HG03064 (cell line): ENCODE data around the gene IL23A.
"Not testable (repeated sequence)": the region's sequence is repeated elsewhere in the genome, so short reads cannot be mapped to it uniquely, and the experiment has no call there.

Experiments
- ATAC-seq: cut with Tn5 transposase; IDR thresholded peaks from one replicate; pipeline ENCODE4 v1.9.1; 2021; ENCODE audit warnings: low read depth; ENCODE audit not compliant: unreplicated experiment

IL23A gene

DNA sequence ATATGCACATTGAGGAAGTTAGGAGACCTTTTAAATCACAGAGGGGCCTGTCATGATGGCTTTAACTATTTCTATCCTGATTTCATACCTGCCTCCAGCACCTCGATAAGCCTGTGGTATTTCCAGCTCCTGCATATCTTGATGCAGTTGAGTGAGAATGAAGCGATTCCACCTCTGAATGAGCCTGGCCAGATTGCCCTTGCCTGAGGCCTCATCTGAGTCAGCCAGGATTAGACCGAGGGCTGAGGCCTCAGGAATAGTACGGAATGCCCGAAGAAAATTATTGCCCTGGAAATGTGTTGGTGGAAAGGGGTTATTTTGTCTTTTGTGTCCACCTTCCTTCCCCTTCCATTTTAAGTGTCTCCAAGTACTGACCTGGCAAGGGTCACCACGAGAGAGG lies 14.5 kb upstream of the IL23A start:
- ATAC-seq: no peak

GRCh38 chr12:56326126-56326525 lies 12.6 kb upstream of the IL23A start:
- ATAC-seq: no peak

DNA sequence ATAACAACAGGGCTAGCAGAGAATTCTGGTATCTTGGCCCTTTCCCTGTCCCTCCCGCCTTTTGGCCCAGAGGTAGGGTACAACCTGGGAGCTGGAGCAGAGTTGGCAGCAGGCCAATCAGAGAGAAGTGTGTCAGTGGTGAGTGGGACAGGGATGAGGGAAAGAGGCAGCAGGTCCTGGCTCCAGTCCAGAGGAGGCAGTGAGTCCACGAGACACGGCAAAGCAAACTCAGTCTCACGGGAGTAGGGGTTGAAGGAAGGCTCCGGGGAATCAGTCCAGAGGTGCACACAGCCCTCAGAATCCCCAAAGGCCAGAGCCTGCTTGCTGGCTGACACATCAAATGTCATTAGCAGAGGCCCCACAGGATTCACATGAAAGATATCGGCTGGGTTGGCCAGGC lies 12.2 kb upstream of the IL23A start:
- no peak for ATAC-seq

DNA sequence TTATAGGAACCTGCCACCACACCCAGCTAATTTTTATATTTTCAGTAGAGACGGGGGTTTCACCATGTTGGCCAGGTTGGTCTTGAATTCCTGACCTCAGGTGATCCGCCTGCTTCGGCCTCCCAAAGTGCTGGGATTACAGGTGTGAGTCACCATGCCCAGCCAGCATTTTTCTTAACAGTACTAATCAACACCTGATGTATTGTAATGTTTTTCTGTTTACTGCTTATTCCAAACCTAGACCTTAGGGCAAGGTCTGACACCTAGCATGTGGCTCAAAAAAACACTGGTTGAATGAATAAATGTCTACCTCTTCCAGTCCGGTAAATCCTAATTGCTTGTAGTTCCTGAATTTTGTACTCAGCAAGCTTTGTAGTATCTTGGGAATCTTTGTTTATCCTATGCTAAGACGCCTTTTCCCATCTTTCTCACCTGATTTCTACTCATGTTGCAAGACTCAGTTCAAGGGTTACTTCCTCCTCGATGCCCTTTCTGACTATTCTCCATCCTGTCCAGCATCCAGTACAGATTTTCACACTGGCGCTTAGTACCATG lies 7.7 kb upstream of the IL23A start:
- ATAC-seq: no peak

GRCh38 chr12:56332512-56333196 lies 6.0 kb upstream of the IL23A start:
- no peak for ATAC-seq

GRCh38 chr12:56333197-56333678 lies 5.4 kb upstream of the IL23A start:
- no peak for ATAC-seq

DNA sequence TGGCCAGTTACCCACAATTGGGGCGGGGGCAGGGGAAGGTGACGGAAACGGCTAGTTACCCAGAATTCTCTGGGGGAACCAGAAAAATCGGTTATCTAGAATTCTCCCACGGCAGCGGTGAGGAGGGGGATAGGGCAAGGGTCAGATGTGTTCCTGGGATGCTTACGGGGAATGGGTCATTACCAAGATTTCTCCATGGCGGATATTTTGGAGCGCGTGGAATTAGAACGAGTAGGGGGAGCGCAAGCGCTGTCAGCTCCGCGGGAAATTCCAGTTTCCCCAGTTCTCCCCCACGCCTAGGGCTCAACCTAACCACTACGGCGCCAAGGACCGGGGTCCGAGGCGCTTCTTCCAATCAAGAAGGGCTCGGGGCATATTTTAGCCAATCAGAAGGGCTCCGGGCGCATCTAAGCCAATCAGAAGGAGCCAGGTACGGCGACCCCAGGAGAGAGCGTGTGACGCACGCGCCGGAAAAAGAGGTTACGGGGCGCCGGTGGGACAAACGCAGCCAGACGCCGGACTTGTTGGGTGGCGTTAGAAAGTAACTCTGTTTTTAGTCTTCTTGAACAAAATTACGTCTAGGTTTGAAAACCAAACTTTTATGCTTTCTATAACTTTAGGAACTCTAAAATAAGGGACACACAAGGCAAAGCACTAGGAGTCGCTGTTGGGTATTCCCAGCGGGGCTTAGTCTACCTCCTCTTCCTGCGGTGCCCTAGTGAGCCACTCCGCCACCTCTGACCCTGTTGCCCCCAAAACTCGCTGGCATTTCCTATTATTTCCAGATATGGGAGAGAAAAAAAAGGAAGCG lies 4.8 kb upstream of the IL23A start, which contains the start of gene PAN2:
Gene PAN2, minus strand, starts transcription at position 322 of the 811 bp plus-strand sequence. CDS start 906 bp downstream, outside the sequence.
- peak; percentile 80 for ATAC-seq

DNA sequence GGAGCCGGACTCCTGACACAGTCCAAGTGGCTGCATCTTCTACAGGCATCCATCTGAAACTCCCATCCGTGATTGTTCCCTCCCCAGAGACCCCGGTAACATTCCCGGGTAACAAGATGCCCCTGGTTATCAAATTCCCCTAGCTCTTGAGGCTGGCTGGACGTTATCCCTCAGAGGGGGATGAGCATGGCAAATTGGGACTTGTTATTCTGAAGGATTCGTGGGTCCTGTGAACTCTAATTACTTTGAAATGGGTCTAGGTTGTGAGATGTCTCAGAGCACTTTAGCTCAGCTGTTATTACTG lies 4.2 kb upstream of the IL23A start:
- ATAC-seq: no peak

DNA sequence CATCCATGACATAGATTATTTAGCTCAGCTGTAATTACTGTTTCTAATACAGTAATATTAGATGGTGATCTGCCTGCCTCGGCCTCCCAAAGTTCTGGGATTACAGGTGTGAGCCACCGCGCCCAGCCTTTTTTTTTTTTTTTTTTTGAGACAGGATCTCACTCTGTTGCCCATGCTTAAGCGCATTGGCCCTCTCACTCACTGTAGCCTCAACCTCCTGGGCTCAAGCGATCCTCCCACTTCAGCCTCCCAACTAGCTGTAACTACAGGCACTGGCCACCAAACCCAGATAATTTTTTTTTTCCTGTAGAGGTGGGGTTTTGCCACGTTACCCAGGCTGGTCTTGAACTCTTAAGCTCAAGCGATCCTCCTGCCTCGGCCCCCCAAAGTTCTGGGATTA lies 3.2 kb upstream of the IL23A start:
- not testable (repeated sequence) for ATAC-seq

GRCh38 chr12:56336361-56337167 lies 2.1 kb upstream of the IL23A start:
- ATAC-seq: no peak

DNA sequence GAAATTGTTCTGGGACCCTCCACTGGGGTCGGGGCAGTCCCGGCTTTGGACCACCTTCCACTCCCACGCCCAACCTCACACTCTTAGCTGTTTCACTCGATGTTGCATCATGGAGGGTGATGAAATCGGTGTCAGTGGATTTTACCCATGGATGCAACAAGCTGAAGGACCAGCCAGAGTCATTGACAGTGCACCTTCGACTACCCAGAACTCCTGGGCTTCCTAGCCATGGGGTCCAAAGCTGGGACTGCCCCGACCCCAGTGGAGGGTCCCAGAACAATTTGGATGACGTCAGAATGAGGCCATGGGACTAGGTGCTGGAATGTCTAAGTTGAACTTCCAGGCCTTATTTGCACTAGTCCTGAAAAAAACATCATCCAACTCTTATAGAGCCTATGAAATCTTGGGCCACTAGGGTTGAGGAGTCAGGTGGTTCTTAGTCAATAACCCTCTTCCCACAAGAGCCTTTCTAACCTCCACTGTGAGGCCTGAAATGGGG lies 882 bp upstream of the IL23A start:
- no peak for ATAC-seq

DNA sequence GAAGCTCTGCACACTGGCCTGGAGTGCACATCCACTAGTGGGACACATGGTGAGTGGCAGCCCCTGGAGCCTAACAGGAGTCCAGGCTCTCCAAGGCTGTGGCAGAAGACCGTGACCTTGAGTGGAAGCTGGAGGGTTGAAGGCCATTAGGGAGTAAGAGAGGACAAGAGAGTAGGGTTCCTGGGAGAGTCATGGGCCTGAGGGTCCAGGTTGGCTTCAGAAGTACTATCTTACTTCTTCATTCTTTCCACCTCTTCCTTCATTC lies 406 bp downstream of the IL23A start:
- ATAC-seq: no peak

DNA sequence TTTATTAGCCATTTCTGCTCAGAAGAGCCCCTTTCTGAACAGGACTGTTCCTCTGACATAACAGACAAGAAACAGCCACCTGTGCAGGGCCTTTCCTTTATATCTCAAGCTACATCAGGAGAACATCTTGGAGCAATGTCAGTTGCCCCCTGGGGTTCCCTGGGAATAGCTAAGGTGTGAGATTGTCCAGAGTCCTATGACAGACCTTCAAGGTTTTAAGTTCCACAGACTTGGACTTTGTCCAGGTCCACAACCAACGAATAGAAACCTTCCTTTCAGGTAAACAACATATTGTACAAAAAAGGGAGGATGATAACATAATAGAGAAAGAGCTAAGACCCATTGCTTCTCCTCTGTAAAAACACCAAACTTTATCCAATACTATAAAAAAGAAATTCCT lies 2.9 kb downstream of the IL23A start:
- no peak for ATAC-seq

DNA sequence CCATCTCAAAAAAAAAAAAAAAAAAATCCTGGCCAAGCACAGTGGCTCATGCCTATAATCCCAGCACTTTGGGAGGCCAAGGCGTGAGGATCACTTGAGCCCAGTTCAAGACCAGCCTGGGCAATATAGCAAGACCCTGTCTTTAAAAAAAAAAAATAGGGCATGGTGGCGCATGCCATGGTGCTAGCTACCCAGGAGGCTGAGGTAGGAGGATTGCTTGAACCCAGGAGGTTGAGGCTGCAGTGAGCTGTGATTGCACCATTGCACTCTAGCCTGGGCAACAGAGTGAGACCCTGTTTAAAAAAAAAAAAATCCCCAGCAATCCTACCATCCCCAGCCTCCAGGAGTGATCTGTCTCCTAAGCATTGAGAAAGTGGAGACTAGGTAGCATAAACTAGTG lies 3.6 kb downstream of the IL23A start:
- not testable (repeated sequence) for ATAC-seq

GRCh38 chr12:56346675-56347074 lies 8.0 kb downstream of the IL23A start:
- no peak for ATAC-seq

GRCh38 chr12:56347255-56347654 lies 8.6 kb downstream of the IL23A start:
- ATAC-seq: not testable (repeated sequence)

- ATAC-seq: no peak
Measured at GRCh38 chr12:56348776-56349175, 10.1 kb downstream of the IL23A start.

DNA sequence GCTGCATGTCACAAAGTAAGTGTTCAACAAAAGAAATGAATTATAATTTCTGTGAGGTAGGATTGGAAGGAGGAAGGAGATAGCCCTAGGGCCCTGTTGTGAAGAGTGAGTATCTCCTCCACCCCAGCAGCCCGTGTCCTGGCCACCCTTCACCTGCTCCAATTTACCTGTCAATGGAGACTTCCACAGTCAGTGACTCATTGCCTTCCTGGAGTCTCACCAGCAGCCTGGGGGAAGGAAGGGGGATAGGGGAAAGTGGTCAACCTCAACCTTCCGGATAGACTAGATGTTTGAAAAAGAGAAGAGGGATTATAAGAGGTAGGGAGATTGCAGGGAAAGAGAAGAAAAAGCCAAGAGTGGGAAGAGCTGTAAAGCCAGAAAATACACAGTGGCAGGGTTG lies 12.0 kb downstream of the IL23A start:
- no peak for ATAC-seq

DNA sequence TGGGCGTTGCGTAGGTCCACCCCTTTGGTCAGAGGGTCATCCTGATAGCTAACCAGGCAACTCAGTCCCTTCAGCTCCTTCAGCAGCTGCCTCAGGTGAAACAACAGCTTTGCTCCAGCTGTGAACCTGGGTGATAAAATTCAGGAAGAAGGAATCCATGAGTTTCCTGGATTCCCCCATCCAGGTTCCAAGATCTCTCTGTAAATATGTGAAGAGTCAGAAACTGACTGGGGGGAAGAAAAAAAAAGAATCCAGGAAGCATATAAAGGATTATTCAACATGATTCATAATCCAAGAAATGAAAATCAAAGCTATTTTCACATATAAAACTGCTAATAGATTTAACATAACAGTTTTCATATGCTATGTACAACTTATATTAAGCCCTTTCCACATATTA lies 12.6 kb downstream of the IL23A start:
- no peak for ATAC-seq

DNA sequence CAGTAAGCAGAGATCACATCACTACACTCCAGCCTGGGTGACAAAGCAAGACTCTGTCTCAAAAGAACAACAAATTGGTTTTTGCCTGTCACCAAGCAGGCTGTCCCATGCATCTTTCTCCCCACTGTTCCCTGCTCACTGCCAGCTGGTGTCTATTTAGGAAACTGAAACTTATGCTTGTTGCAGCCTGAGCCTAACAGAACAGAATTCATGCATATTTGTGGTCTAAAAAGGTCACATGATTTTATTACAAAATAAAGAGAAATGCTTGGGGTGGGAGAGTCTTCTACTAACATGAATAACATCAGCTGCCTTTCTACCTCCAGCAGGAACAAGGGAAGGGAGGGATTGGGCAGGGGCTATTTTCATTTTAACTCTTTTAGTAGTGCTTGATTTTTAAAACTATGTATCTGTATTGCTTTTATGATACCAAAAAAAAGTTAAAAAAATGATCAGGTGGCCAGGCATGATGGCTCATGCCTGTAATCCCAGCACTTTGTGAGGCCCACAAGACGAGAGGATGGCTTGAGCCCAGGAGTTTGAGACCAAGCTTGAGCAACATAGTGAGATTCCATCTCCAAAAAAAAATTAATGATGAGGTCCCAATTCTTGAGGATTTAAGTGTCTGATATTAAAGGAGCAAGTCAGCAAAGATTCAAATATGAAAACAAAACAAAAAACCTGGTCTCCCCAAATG lies 20.3 kb downstream of the IL23A start:
- ATAC-seq: no peak
